GM18505 (cell line): ENCODE data around the gene HUS1B.
"Not testable (repeated sequence)": the region's sequence is repeated elsewhere in the genome, so short reads cannot be mapped to it uniquely, and the experiment has no call there.

ENCODE experiments used
- ATAC-seq: cut with Tn5 transposase; IDR thresholded peaks from one replicate; pipeline ENCODE4 v1.9.1; 2021; ENCODE audit not compliant: unreplicated experiment
- POLR2A ChIP-seq: IDR thresholded peaks from 4 replicates; pipeline ENCODE4 v1.6.1; 2011; ENCODE audit warnings: borderline replicate concordance; ENCODE audit not compliant: insufficient read depth, insufficient read length; ENCODE audit errors: extremely low read depth

HUS1B gene

DNA sequence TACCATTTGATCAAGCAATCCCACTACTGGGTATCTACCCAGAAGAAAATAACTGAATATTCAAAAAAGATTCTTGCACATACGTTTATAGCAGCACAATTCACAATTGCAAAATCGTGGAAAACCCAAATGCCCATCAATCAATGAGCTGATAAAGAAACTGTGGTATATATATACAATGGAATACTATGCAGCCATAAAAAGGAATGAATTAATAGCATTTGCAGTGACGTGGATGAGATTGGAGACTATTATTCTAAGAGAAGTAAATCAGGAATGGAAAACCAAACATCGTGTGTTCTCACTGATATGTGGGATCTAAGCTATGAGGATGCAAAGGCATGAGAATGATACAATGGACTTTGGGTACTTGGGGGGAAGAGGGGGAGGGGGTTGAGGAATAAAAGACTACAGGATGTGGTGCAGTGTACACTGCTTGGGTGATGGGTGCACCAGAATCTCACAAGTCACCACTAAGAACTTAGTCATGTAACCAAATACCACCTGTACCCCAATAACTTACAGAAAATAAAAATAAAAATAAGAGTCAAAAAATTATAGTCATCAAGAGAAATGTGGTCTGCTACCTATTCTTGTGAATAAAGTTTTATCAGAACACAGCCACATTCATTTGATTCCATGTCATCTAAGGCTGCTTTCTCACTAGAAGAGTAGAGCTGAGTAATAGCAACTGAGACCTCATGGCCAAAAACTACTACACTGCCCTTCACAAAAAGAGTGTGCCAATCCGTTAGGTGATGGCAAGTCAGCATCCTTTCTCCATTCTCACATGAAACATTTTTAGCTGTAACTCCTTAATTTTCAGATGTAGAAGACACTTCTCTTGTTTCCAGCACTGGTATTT lies 8.7 kb upstream of the HUS1B start:
- no peak for ATAC-seq
- no peak for TF ChIP-seq POLR2A

DNA sequence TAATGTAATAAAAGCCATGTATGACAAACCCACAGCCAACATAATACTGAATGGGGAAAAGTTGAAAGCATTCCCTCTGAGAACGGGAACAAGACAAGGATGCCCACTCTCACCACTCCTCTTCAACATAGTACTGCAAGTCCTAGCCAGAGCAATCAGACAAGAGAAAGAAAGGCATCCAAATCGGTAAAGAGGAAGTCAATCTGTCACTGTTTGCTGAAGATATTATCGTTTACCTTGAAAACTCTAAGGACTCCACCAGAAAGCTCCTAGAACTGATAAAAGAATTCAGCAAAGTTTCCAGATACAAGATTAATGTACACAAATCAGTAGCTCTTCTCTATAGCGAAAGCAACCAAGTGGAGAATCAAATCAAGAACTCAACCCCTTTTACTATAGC lies 6.9 kb upstream of the HUS1B start:
- ATAC-seq = not testable (repeated sequence)

DNA sequence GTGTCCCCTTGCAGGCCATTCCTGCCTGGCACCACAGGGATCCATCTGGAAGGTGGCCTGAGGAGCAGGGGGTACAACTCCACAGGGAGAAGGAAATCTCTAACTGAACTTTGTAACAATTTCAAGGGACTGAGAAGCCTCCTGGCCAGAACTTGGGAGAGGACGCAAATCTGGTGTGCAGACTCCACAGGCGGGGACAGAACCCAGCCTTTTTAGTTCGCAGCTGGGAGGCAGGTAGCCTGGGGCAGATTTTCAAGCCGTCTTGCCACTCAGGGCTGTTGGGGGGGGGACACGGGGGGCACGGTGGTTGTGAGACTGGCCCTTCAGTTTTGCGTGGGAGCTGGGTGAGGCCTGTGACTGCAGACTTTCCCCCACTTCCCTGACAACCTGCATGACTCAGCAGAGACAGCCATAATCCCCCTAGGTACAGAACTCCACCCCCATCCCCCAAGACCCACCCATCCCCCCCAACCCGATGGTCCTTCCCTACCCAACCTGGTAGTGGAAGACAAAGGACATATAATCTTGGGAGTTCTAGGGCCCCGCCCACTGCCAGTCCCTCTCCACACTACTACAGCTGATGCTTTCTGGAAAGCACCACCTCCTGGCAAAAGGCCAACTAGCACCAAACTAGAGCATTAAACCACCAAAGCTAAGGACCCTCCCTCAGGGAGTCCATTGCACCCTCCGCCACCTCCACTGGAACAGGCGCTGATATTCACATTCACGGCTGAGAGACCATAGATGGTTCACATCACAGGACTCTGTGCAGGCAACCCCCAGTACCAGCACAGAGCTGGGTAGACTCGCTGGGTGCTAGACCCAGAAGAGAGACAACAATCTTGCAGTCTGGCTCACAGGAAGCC lies 3.0 kb upstream of the HUS1B start:
- ATAC-seq = no peak
- no peak for TF ChIP-seq POLR2A

DNA sequence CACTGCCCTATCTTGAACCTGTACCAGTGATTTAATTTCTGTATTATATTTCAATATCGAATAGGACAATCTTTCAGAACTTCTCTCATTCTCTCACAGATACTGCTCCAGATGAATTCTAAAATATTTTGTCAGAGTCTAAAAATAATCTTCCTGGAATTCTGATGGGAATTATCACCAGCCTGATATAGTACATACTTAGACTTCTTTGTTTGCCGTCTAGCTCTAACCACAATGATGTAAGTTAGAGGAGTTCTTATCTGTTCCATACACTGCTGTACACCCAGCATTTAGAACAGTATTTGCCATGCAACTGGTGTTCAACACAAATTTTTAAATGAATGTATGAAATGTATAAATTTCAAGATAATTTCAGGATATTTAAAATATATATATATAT lies 1.3 kb upstream of the HUS1B start:
- no peak for ATAC-seq

GRCh38 chr6:657743-658142 lies 843 bp upstream of the HUS1B start:
- no peak for ATAC-seq
- no peak for TF ChIP-seq POLR2A

More for the DNA sequence above, 1.3 kb upstream of the HUS1B start:
- TF ChIP-seq POLR2A = no peak

DNA sequence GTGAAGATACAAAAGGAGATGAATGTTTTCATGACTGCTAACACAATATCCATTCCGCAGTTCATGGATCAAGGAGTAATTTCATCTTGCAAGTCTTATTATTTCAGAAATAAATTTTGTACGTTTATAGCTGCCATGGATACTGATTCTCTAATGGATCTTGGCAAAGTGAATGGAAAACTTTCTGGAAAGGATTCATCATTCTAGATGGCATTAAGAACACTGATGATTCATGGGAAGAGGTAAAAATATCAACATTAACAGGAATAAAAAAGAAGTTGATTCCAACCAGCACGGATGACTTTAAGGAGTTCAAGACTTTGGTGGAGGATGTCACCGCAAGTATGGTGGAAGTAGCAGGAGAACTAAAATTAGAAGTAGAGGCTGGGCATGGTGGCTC lies 2.8 kb downstream of the HUS1B start:
- no peak for ATAC-seq
- no peak for TF ChIP-seq POLR2A

- no peak for TF ChIP-seq POLR2A
- ATAC-seq = no peak
Observed at GRCh38 chr6:652865-653264, 4.0 kb downstream of the HUS1B start.

- no peak for TF ChIP-seq POLR2A
- no peak for ATAC-seq
Observed at GRCh38 chr6:650098-650497, 6.8 kb downstream of the HUS1B start.

DNA sequence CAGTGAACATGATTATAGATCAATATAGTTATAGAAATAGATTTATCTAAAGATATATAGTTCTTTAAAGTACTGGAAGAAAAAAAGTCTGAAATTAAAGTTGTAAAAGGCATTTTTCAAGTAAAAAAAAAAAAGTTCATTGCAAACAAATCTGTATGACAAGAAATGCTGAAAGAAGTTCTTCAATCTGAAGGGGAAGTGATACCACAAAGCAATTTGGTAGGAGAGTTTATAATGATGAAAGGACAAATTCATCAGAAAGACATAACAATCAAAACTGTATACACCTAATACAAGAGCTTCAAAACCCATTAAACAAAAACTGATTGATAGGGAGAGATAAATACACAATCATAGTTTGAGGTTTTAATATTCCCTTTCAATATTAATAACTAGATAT lies 14.1 kb downstream of the HUS1B start:
- TF ChIP-seq POLR2A = no peak
- ATAC-seq = no peak

GRCh38 chr6:641225-641985 lies 15.5 kb downstream of the HUS1B start:
- no peak for ATAC-seq
- TF ChIP-seq POLR2A = no peak

GRCh38 chr6:636488-636887 lies 20.4 kb downstream of the HUS1B start:
- no peak for TF ChIP-seq POLR2A
- ATAC-seq = peak; percentile 69

GRCh38 chr6:635233-635632 lies 21.7 kb downstream of the HUS1B start:
- TF ChIP-seq POLR2A = no peak
- ATAC-seq = no peak

DNA sequence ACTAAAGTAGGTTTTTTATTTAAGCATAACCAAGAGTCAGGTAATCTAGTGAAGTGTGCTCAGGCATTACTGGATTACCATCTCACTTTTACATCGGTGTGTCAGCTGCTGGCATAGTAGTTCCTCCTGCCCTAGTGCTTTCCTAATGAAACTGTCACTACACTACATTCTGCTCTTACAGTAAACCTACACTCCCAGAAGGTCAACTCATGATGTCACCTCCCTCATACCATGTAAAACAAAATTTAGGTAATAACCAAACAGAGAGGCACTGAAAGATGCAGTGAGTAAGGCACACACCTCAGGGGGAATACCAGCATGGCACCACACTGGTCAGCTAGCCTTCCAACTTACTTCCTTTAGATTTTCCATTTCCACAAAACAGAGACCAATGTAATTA lies 23.3 kb downstream of the HUS1B start:
- no peak for ATAC-seq
- TF ChIP-seq POLR2A = no peak
